H1 (cell line): Measurements from ENCODE around the gene SMCHD1. TPM values are rescaled to one million over a fixed set of nuclear protein-coding genes. Genes with fewer than 3 reads are reported as not detected.

Source experiments
- CTCF ChIA-PET: fragments of 300-600 bp; sonication (Branson Sonifier 250); formaldehyde crosslinking; loops from one replicate; lab custom pipeline; 2021; ENCODE audit not compliant: partially characterized antibody; lab: Charles Lee
- POLR2A ChIA-PET: fragments of 300-600 bp; sonication (Branson Sonifier 250); formaldehyde crosslinking; loops from one replicate; lab custom pipeline; 2021; ENCODE audit warnings: inconsistent platforms; ENCODE audit not compliant: partially characterized antibody; lab: Charles Lee
- DNase-seq, 2 experiments: peaks; one replicate each; pipeline versions ENCODE4 v3.0.0 to v3.0.0-alpha.2; 2010 to 2022; ENCODE audit warnings: low spot score in 2 of 2, low read depth in 1 of 2, mixed read lengths in 1 of 2
- FAIRE-seq: peaks from 2 replicates; lab custom pipeline; 2011; peaks lifted over from hg19 to GRCh38; lab: Jason Lieb, UNC
- H2AFZ ChIP-seq: 2 replicates; pipeline ENCODE4 v1.8.1; 2012; ENCODE audit warnings: low read length, inconsistent platforms
- H2AK5ac ChIP-seq: 2 replicates; pipeline ENCODE4 v1.6.1; 2013; ENCODE audit warnings: low read depth, low read length
- H2BK120ac ChIP-seq: replicated peaks from 2 replicates; pipeline ENCODE3; 2013; ENCODE audit warnings: low read depth, low read length, inconsistent platforms
- H2BK12ac ChIP-seq: 2 replicates; pipeline ENCODE4 v1.6.1; 2013; ENCODE audit warnings: low read depth, low read length
- H2BK15ac ChIP-seq: 2 replicates; pipeline ENCODE4 v1.6.1; 2013; ENCODE audit warnings: low read length
- H2BK20ac ChIP-seq: 2 replicates; pipeline ENCODE4 v1.6.1; 2013; ENCODE audit warnings: low read length
- H2BK5ac ChIP-seq: 2 replicates; pipeline ENCODE4 v1.6.1; 2013; ENCODE audit warnings: low read depth, low read length
- H3K14ac ChIP-seq: 2 replicates; pipeline ENCODE4 v1.6.1; 2013; ENCODE audit warnings: inconsistent platforms; ENCODE audit not compliant: insufficient read length
- H3K18ac ChIP-seq: 2 replicates; pipeline ENCODE4 v1.6.1; 2013; ENCODE audit warnings: low read length; ENCODE audit errors: extremely low read depth
- H3K23ac ChIP-seq: 2 replicates; pipeline ENCODE4 v1.6.1; 2013; ENCODE audit warnings: inconsistent platforms; ENCODE audit not compliant: insufficient read length
- H3K23me2 ChIP-seq: 2 replicates; pipeline ENCODE4 v1.6.1; 2013; ENCODE audit warnings: low read depth, low read length
- H3K27ac ChIP-seq: 2 replicates; pipeline ENCODE4 v1.6.1; 2011; ENCODE audit warnings: low read depth, low read length, inconsistent platforms
- H3K27me3 ChIP-seq, 4 experiments: replicated peaks in 1 of 4; 1 replicate in 1 of 4; 2 replicates in 3 of 4; pipeline versions ENCODE4 v1.6.1 to v1.8.1; 2011 to 2013; ENCODE audit warnings: low read length in 3 of 4, mild to moderate bottlenecking in 3 of 4, inconsistent platforms in 2 of 4, mixed read lengths in 2 of 4, moderate library complexity in 1 of 4; ENCODE audit not compliant: control insufficient read depth in 3 of 4, insufficient read depth in 3 of 4; ENCODE audit errors: extremely low read depth in 1 of 4
- H3K36me3 ChIP-seq, 4 experiments: 2 replicates each; pipeline versions ENCODE4 v1.6.1 to v1.8.1; 2011 to 2013; ENCODE audit warnings: mild to moderate bottlenecking in 4 of 4, low read length in 3 of 4, moderate library complexity in 2 of 4, control low read depth in 1 of 4, inconsistent platforms in 1 of 4; ENCODE audit not compliant: insufficient read depth in 4 of 4, control insufficient read depth in 2 of 4
- H3K4ac ChIP-seq: replicated peaks from 2 replicates; pipeline ENCODE3; 2013; ENCODE audit warnings: low read length, low read depth, mixed read lengths, inconsistent platforms; ENCODE audit not compliant: insufficient read length
- H3K4me1 ChIP-seq, 4 experiments: replicated peaks in 1 of 4; 1 replicate in 1 of 4; 2 replicates in 3 of 4; pipeline versions ENCODE4 v1.6.1 to v1.8.1; 2011 to 2013; ENCODE audit warnings: low read length in 3 of 4, inconsistent platforms in 2 of 4, mixed read lengths in 1 of 4; ENCODE audit not compliant: insufficient read depth in 4 of 4, control insufficient read depth in 3 of 4
- H3K4me2 ChIP-seq, 2 experiments: 2 replicates each; pipeline versions ENCODE4 v1.6.1 to v1.8.1; 2011 to 2013; ENCODE audit warnings: low read depth in 2 of 2, low read length in 2 of 2, control low read depth in 1 of 2, inconsistent platforms in 1 of 2, mild to moderate bottlenecking in 1 of 2; ENCODE audit not compliant: insufficient read depth in 1 of 2
- H3K4me3 ChIP-seq, 4 experiments: fragments of 200-600, 300-600 bp in 1 of 4; sonication (generic), shearing (Covaris generic), sonication (Bioruptor Twin) in 1 of 4; 2 replicates each; pipeline versions ENCODE4 v1.5.1 to v1.8.1; 2011 to 2016; ENCODE audit warnings: low read length in 4 of 4, low read depth in 3 of 4, control low read depth in 2 of 4, inconsistent platforms in 2 of 4, mild to moderate bottlenecking in 2 of 4, mixed read lengths in 1 of 4, moderate library complexity in 1 of 4; ENCODE audit not compliant: insufficient read depth in 2 of 4; ENCODE audit errors: extremely low read depth in 1 of 4
- H3K56ac ChIP-seq: replicated peaks from 2 replicates; pipeline ENCODE3; 2013; ENCODE audit warnings: low read depth, mild to moderate bottlenecking, mixed read lengths, low read length, inconsistent platforms; ENCODE audit not compliant: insufficient read length
- H3K79me1 ChIP-seq: 2 replicates; pipeline ENCODE4 v1.6.1; 2013; ENCODE audit warnings: low read depth, low read length, control low read depth
- H3K79me2 ChIP-seq, 2 experiments: 2 replicates each; pipeline versions ENCODE4 v1.6.1 to v1.8.1; 2012 to 2013; ENCODE audit warnings: low read length in 2 of 2, mild to moderate bottlenecking in 2 of 2, inconsistent platforms in 1 of 2; ENCODE audit not compliant: insufficient read depth in 2 of 2, control insufficient read depth in 1 of 2
- H3K9ac ChIP-seq, 4 experiments: replicated peaks in 1 of 4; 1 replicate in 1 of 4; 2 replicates in 3 of 4; pipeline versions ENCODE4 v1.6.1 to v1.8.1; 2011 to 2013; ENCODE audit warnings: low read depth in 3 of 4, low read length in 3 of 4, control low read depth in 2 of 4, mild to moderate bottlenecking in 2 of 4, moderate library complexity in 2 of 4, inconsistent platforms in 1 of 4; ENCODE audit errors: extremely low read depth in 1 of 4
- H3K9me3 ChIP-seq, 2 experiments: 2 replicates each; pipeline versions ENCODE4 v1.6.1 to v1.8.1; 2012 to 2013; ENCODE audit warnings: mild to moderate bottlenecking in 2 of 2, moderate library complexity in 2 of 2, control low read depth in 1 of 2, inconsistent platforms in 1 of 2, low read depth in 1 of 2, low read length in 1 of 2, mixed read lengths in 1 of 2; ENCODE audit not compliant: insufficient read depth in 2 of 2
- H4K20me1 ChIP-seq, 2 experiments: replicated peaks in 1 of 2; 2 replicates each; pipeline versions ENCODE3 to v1.8.1; 2011 to 2013; ENCODE audit warnings: inconsistent platforms in 2 of 2, low read length in 2 of 2, mild to moderate bottlenecking in 1 of 2; ENCODE audit not compliant: insufficient read depth in 2 of 2, control insufficient read depth in 1 of 2
- H4K5ac ChIP-seq: 2 replicates; pipeline ENCODE4 v1.6.1; 2013; ENCODE audit warnings: low read length, low read depth, mixed read lengths, inconsistent platforms; ENCODE audit not compliant: insufficient read length
- H4K8ac ChIP-seq: 2 replicates; pipeline ENCODE4 v1.8.0; 2013; ENCODE audit warnings: mild to moderate bottlenecking, moderate library complexity, low read length, inconsistent platforms; ENCODE audit not compliant: insufficient read depth; ENCODE audit errors: extremely low read depth
- H4K91ac ChIP-seq: replicated peaks from 2 replicates; pipeline ENCODE3; 2013; ENCODE audit warnings: low read length, mixed read lengths, inconsistent platforms; ENCODE audit not compliant: insufficient read length
- CHD1 ChIP-seq: IDR thresholded peaks from 2 replicates; pipeline ENCODE4 v1.6.1; 2012; ENCODE audit warnings: low read depth, low read length, improper control_type of control experiment
- CHD2 ChIP-seq: IDR thresholded peaks from 2 replicates; pipeline ENCODE4 v1.6.1; 2012; ENCODE audit warnings: low read length, improper control_type of control experiment
- POLR2AphosphoS5 ChIP-seq: IDR thresholded peaks from 2 replicates; pipeline ENCODE4 v1.6.1; 2011; ENCODE audit warnings: low read depth, low read length
- SIX5 ChIP-seq: IDR thresholded peaks from 2 replicates; pipeline ENCODE4 v1.6.1; 2011; ENCODE audit warnings: mild to moderate bottlenecking, low read depth, low read length
- TBP ChIP-seq: IDR thresholded peaks from 2 replicates; pipeline ENCODE4 v1.6.1; 2011; ENCODE audit warnings: low read depth, low read length, improper control_type of control experiment
- WGBS, 2 experiments: shearing (Covaris generic) in 1 of 2; methylation state at CpG; one replicate each; pipeline versions ENCODE4 v1.1.6 to v1.1.7; 2013 to 2015; ENCODE audit warnings: low lambda C conversion rate in 2 of 2, mixed read lengths in 2 of 2, inconsistent platforms in 1 of 2, low coverage in 1 of 2, missing lambda C conversion rate in 1 of 2; ENCODE audit not compliant: insufficient replicate concordance in 2 of 2, insufficient coverage in 1 of 2, insufficient read length in 1 of 2; ENCODE audit errors: extremely low coverage in 1 of 2, missing lambda C conversion rate in 1 of 2; 5-methylcytosine and 5-hydroxymethylcytosine counted together
- polyA plus RNA-seq, 7 experiments: library from polyadenylated mRNA; depleted of rRNA in 3 of 7; stranded (reverse) in 5 of 7; unstranded in 2 of 7; fragments of >200 nt in 5 of 7; fragments of 200-250 nt in 2 of 7; gene quantifications; 1 replicate in 5 of 7; 2 replicates in 1 of 7; 4 replicates in 1 of 7; pipeline versions ENCODE4 v1.2.1 to v1.2.3, GENCODE V29; 2011 to 2013; ENCODE audit warnings: missing spikeins in 2 of 7, mixed read lengths in 2 of 7
- total RNA-seq: library from RNA; stranded (reverse); fragmentation: NEBNext Ultra II Directional; extraction: Animal tissue kit (Norgen Biotek cat#: 25700); gene quantifications from 2 replicates; pipeline ENCODE4 v1.2.1, GENCODE V29; 2021
- TF ChIP-seq, protein P1 (sequence below), 3 experiments: IDR thresholded peaks; 1 replicate in 2 of 3; 2 replicates in 1 of 3; pipeline versions ENCODE4 v1.5.1 to v1.6.1; 2011; ENCODE audit warnings: low read length in 3 of 3, mild to moderate bottlenecking in 3 of 3, inconsistent platforms in 2 of 3, low read depth in 1 of 3, moderate library complexity in 1 of 3; ENCODE audit not compliant: insufficient read depth in 1 of 3; ENCODE audit errors: control extremely low read depth in 1 of 3
- TF ChIP-seq, protein P2 (sequence below): IDR thresholded peaks from 2 replicates; pipeline ENCODE4 v1.6.1; 2012; ENCODE audit warnings: inconsistent platforms

The SMCHD1 gene
- total and polyA plus RNA-seq, 2 of the 8 experiments (the other 6 are each of a cell fraction or from before 2014, with no cell fraction given), result 9.3 to 32.0 TPM

- POLR2A ChIA-PET, result interaction anchor here (0.6 to 2.0 kb wide), 8 partner anchors 14 to 589 kb away, joined by 3 to 9 read pairs (median 4); partner anchors contain the start of genes METTL4 and NDC80
- H3K56ac ChIP-seq, result no peak overlapping the region
- H4K91ac ChIP-seq, result no peak overlapping the region
- H3K9me3 ChIP-seq, result no peaks in the 10 kb centered on the region
- H3K79me1 ChIP-seq, result peaks cover 6% of the 10 kb centered on the region; the same call in 1 of the 2 replicates
- no peak overlapping the region for H3K4ac ChIP-seq
- H3K23ac ChIP-seq, result peak overlapping the region; percentile 52
- H3K27me3 ChIP-seq, result peaks cover 3 to 21% (median 18%) of the 10 kb centered on the region in 4 experiments
- no peak for DNase-seq
- H3K36me3 ChIP-seq, result no peaks in the 10 kb centered on the region
- peaks cover 21% of the 10 kb centered on the region for H3K23me2 ChIP-seq
- FAIRE-seq, result no peak
- no peak overlapping the region for H2BK5ac ChIP-seq
- peaks cover 9 to 13% of the 10 kb centered on the region in 2 experiments for H4K20me1 ChIP-seq
- peak overlapping the region in 3 of 4 experiments; percentile 62 to 87 (median 86); a peak in 5 of 7 replicates for H3K9ac ChIP-seq
- 48% methylated on average over 12 of the region's 12 CpGs; no CpG with 5 or more reads in 1 of the 2 experiments for WGBS, 2 experiments
- no peak overlapping the region for H4K8ac ChIP-seq
- H3K4me1 ChIP-seq, result peaks cover 0 to 9% (median 4%) of the 10 kb centered on the region in 4 experiments; a peak in 5 of 7 replicates
- H3K14ac ChIP-seq, result no peak overlapping the region
- H3K4me2 ChIP-seq, result peak overlapping the region; percentile 89 to 91
- H4K5ac ChIP-seq, result no peak overlapping the region
- no peak overlapping the region for H2BK20ac ChIP-seq
- no peak overlapping the region for H2BK12ac ChIP-seq
- H3K79me2 ChIP-seq, result peaks cover 0 to 52% of the 10 kb centered on the region in 2 experiments; a peak in 2 of 4 replicates
- H2AK5ac ChIP-seq, result no peak overlapping the region
- no peak overlapping the region for H3K27ac ChIP-seq
- H3K18ac ChIP-seq, result no peak overlapping the region
- no peak overlapping the region for H2AFZ ChIP-seq
- no peak for TF ChIP-seq CHD1
- TF ChIP-seq, protein P1, sequence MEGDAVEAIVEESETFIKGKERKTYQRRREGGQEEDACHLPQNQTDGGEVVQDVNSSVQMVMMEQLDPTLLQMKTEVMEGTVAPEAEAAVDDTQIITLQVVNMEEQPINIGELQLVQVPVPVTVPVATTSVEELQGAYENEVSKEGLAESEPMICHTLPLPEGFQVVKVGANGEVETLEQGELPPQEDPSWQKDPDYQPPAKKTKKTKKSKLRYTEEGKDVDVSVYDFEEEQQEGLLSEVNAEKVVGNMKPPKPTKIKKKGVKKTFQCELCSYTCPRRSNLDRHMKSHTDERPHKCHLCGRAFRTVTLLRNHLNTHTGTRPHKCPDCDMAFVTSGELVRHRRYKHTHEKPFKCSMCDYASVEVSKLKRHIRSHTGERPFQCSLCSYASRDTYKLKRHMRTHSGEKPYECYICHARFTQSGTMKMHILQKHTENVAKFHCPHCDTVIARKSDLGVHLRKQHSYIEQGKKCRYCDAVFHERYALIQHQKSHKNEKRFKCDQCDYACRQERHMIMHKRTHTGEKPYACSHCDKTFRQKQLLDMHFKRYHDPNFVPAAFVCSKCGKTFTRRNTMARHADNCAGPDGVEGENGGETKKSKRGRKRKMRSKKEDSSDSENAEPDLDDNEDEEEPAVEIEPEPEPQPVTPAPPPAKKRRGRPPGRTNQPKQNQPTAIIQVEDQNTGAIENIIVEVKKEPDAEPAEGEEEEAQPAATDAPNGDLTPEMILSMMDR (IDR thresholded peaks at IDR 0.05; ENCODE audit: control extremely low read depth in 1 of 3, insufficient read depth in 1 of 3, low read depth in 1 of 3, low read length in 3 of 3), result no peak
- TF ChIP-seq, protein P2, sequence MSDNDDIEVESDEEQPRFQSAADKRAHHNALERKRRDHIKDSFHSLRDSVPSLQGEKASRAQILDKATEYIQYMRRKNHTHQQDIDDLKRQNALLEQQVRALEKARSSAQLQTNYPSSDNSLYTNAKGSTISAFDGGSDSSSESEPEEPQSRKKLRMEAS, result no peak
- no peak for TF ChIP-seq SIX5
- no peak for TF ChIP-seq TBP
- no peak for TF ChIP-seq CHD2
- TF ChIP-seq POLR2AphosphoS5, result no peak
- H3K4me3 ChIP-seq, result peak overlapping the region; percentile 66 to 97 (median 86)
- CTCF ChIA-PET, result no interaction called here
- H2BK120ac ChIP-seq, result no peak overlapping the region
- H2BK15ac ChIP-seq, result no peak overlapping the region
These were observed 1.5 kb downstream of the SMCHD1 start for GRCh38 chr18:2656981-2657512.
